Measurements from ENCODE around the gene ARL2BP.

Gene ARL2BP

DNA sequence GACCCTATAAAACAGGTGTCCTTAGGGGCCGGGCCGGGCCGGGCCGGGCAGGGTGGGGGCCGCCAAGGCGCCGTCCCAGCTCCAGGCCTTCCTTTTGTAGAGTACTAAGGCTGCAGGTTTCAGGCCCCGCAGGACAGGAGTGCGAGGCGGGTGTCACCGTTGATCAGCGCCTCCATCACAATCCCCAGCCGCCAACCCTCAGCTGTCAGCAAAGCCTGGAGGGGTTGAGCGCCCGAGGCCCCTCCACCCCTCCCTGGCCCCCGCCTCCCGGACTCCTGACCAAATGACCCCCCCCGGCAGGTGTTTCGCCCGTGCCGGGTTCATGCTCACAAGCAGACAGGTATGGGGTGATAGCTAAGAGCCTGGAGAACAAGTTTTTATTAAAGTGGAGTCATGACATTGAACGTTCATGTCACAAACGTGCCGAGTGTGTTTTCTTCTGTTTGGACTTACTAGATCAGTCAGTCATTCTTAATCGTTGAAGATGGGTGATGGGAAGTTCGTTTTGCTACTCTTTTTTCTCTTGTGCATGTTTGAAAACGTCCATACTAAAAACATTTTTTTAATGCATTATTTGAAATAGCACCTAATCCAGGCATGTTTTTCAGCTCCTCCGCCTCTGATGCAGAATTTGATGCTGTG is 534 bp downstream of the ARL2BP start:
- TF ChIP-seq EP300 (IDR thresholded peaks at IDR 0.05; ENCODE audit: borderline replicate concordance): no peak
- no peak; the same call in 1 of the 2 replicates for TF ChIP-seq TAF1 (IDR thresholded peaks at IDR 0.05; ENCODE audit: low read depth)
- TF ChIP-seq ZBTB7A (IDR thresholded peaks at IDR 0.05; ENCODE audit: low read depth): no peak; the same call in 1 of the 2 replicates
- TF ChIP-seq EGR1 (IDR thresholded peaks at IDR 0.05): no peak
- no peak for TF ChIP-seq CREB1 (IDR thresholded peaks at IDR 0.05; ENCODE audit: low read depth)
- TF ChIP-seq, protein P1, sequence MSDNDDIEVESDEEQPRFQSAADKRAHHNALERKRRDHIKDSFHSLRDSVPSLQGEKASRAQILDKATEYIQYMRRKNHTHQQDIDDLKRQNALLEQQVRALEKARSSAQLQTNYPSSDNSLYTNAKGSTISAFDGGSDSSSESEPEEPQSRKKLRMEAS (IDR thresholded peaks at IDR 0.05): no peak
- TF ChIP-seq RAD21 (IDR thresholded peaks at IDR 0.05; ENCODE audit: low read depth): no peak
- no peak for TF ChIP-seq YY1 (IDR thresholded peaks at IDR 0.05; ENCODE audit: low read depth)
- TF ChIP-seq CEBPB (IDR thresholded peaks at IDR 0.05): no peak
- TF ChIP-seq TCF12 (IDR thresholded peaks at IDR 0.05; ENCODE audit: low read depth): no peak
- TF ChIP-seq, protein P2, sequence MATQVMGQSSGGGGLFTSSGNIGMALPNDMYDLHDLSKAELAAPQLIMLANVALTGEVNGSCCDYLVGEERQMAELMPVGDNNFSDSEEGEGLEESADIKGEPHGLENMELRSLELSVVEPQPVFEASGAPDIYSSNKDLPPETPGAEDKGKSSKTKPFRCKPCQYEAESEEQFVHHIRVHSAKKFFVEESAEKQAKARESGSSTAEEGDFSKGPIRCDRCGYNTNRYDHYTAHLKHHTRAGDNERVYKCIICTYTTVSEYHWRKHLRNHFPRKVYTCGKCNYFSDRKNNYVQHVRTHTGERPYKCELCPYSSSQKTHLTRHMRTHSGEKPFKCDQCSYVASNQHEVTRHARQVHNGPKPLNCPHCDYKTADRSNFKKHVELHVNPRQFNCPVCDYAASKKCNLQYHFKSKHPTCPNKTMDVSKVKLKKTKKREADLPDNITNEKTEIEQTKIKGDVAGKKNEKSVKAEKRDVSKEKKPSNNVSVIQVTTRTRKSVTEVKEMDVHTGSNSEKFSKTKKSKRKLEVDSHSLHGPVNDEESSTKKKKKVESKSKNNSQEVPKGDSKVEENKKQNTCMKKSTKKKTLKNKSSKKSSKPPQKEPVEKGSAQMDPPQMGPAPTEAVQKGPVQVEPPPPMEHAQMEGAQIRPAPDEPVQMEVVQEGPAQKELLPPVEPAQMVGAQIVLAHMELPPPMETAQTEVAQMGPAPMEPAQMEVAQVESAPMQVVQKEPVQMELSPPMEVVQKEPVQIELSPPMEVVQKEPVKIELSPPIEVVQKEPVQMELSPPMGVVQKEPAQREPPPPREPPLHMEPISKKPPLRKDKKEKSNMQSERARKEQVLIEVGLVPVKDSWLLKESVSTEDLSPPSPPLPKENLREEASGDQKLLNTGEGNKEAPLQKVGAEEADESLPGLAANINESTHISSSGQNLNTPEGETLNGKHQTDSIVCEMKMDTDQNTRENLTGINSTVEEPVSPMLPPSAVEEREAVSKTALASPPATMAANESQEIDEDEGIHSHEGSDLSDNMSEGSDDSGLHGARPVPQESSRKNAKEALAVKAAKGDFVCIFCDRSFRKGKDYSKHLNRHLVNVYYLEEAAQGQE (IDR thresholded peaks at IDR 0.05; ENCODE audit: low read depth): no peak
- TF ChIP-seq FOXM1 (IDR thresholded peaks at IDR 0.05; ENCODE audit: borderline replicate concordance, low read depth): no peak
- TF ChIP-seq TEAD4 (IDR thresholded peaks at IDR 0.05): no peak
- TF ChIP-seq NFIC (IDR thresholded peaks at IDR 0.05): no peak

DNA sequence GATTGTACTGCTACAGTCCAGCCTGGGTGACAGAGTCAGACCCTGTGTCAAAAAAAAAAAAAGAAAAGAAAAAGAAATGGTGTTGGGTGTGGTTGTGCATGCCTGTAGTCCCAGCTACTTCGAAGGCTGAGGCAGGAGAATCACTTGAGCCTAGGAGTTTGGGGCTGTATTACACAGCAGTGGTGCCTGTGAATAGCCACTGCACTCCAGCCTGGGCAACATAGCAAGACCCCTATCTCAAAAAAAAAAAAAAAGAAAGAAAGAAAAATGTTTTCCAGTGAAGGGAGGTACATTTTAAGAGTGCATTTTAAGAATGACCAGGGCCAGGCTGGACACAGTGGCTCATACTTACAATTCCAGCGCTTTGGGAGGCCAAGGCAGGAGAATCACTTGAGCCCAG is 6.3 kb downstream of the ARL2BP start:
- TF ChIP-seq NFIC (IDR thresholded peaks at IDR 0.05) (no peak), TCF12 (IDR thresholded peaks at IDR 0.05; ENCODE audit: low read depth) (no peak), RAD21 (IDR thresholded peaks at IDR 0.05; ENCODE audit: low read depth) (no peak), EP300 (IDR thresholded peaks at IDR 0.05; ENCODE audit: borderline replicate concordance) (no peak)
- TF ChIP-seq, protein P1 (IDR thresholded peaks at IDR 0.05): no peak
- TF ChIP-seq, protein P2 (IDR thresholded peaks at IDR 0.05; ENCODE audit: low read depth): no peak

DNA sequence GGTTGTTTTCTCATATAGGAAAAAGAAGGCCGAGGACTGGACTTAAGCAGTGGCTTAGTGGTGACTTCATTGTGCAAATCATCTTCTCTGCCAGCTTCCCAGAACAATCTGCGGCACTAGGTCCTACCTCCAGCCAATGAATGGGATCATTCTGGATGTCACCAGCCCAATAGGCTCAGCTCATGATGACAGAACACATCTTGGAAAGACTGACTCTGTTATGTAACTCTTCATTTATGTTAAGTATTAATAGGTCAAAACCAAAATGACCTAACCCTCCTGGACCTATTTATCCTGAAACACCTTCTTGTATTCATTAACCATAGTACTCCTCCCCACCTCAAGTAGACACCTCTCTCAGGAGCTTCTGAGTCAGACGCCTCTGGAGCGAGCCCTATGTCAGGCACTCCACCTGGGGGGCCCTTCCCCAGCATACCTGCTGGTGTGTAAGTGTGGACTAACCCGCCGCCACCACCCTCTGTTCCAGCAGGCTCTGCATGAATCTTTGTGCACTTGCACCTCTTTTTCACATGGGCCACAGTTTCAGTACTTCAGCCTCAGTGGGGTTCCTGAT is 7.2 kb downstream of the ARL2BP start:
- no peak for TF ChIP-seq NFIC (IDR thresholded peaks at IDR 0.05)
- TF ChIP-seq RAD21 (IDR thresholded peaks at IDR 0.05; ENCODE audit: low read depth): no peak
- TF ChIP-seq, protein P2 (IDR thresholded peaks at IDR 0.05; ENCODE audit: low read depth): no peak
- TF ChIP-seq, protein P3, sequence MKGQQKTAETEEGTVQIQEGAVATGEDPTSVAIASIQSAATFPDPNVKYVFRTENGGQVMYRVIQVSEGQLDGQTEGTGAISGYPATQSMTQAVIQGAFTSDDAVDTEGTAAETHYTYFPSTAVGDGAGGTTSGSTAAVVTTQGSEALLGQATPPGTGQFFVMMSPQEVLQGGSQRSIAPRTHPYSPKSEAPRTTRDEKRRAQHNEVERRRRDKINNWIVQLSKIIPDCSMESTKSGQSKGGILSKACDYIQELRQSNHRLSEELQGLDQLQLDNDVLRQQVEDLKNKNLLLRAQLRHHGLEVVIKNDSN (IDR thresholded peaks at IDR 0.05): no peak
- no peak for TF ChIP-seq CEBPB (IDR thresholded peaks at IDR 0.05)
- no peak for TF ChIP-seq ZBTB7A (IDR thresholded peaks at IDR 0.05; ENCODE audit: low read depth)
- no peak for TF ChIP-seq TAF1 (IDR thresholded peaks at IDR 0.05; ENCODE audit: low read depth)
- TF ChIP-seq YY1 (IDR thresholded peaks at IDR 0.05; ENCODE audit: low read depth): no peak
- TF ChIP-seq, protein P1 (IDR thresholded peaks at IDR 0.05): no peak
- no peak for TF ChIP-seq CREB1 (IDR thresholded peaks at IDR 0.05; ENCODE audit: low read depth)
- no peak for TF ChIP-seq EGR1 (IDR thresholded peaks at IDR 0.05)
- no peak for TF ChIP-seq EP300 (IDR thresholded peaks at IDR 0.05; ENCODE audit: borderline replicate concordance)
- TF ChIP-seq FOXM1 (IDR thresholded peaks at IDR 0.05; ENCODE audit: borderline replicate concordance, low read depth): no peak
- TF ChIP-seq TCF12 (IDR thresholded peaks at IDR 0.05; ENCODE audit: low read depth): no peak

DNA sequence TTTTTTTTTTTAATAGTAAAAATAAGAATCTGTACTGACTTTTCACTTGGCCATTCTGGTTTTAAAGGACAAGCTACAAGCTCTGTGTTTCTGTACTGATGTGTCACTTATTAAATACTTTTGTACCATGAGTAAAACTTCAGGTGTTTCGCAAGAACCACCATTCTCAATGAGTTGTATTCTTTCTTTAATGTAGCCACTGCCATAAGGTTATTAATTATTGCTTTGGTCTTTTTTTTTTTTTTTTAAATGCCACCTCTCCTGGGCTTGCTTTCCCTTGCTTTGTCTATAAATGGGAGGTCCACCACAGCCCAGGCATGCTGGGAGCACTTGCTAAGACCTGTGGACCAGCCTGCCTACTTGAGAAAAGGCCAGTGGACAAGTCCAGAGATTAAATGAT is 8.4 kb downstream of the ARL2BP start:
- TF ChIP-seq YY1 (IDR thresholded peaks at IDR 0.05; ENCODE audit: low read depth): no peak
- TF ChIP-seq RAD21 (IDR thresholded peaks at IDR 0.05; ENCODE audit: low read depth): no peak
- no peak for TF ChIP-seq FOXM1 (IDR thresholded peaks at IDR 0.05; ENCODE audit: borderline replicate concordance, low read depth)
- no peak for TF ChIP-seq TEAD4 (IDR thresholded peaks at IDR 0.05)
- TF ChIP-seq EGR1 (IDR thresholded peaks at IDR 0.05): no peak
- no peak for TF ChIP-seq TCF12 (IDR thresholded peaks at IDR 0.05; ENCODE audit: low read depth)
- TF ChIP-seq, protein P3 (IDR thresholded peaks at IDR 0.05): no peak
- no peak for TF ChIP-seq EP300 (IDR thresholded peaks at IDR 0.05; ENCODE audit: borderline replicate concordance)
- TF ChIP-seq, protein P2 (IDR thresholded peaks at IDR 0.05; ENCODE audit: low read depth): no peak
- no peak for TF ChIP-seq ZBTB7A (IDR thresholded peaks at IDR 0.05; ENCODE audit: low read depth)
- TF ChIP-seq NFIC (IDR thresholded peaks at IDR 0.05): no peak
- TF ChIP-seq CREB1 (IDR thresholded peaks at IDR 0.05; ENCODE audit: low read depth): no peak
- TF ChIP-seq, protein P1 (IDR thresholded peaks at IDR 0.05): no peak
- no peak for TF ChIP-seq TAF1 (IDR thresholded peaks at IDR 0.05; ENCODE audit: low read depth)
- TF ChIP-seq CEBPB (IDR thresholded peaks at IDR 0.05): no peak

Data from Ishikawa (cell line).